ENCODE data around the gene KCTD21. TPM values are rescaled to one million over a fixed set of nuclear protein-coding genes. Genes with fewer than 3 reads are reported as not detected.

The KCTD21 gene
- total and polyA plus RNA-seq, 2 of the 4 experiments (the other 2 are of a cell fraction) = 12.2 to 12.5 TPM

DNA sequence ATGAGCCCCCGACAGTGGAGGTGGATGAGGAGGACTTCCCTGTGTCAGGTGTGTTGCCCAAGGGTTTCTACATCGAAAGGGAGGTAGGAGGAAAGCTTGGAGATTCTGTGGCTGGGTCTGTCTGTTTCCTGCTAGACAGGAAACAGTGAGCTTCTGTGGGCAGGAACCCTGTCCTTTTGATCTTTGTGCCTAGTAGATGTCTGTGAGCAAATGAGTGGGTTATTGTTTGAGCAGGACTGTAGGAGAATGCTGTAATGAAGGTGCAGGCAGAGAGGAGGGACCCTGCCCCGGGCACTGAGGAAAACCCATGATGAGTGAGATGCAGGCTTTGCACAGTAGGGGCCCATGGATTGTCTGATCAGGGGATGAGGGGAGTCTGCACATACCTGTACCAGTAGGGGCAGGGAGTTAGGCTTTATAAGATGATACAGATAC, 14.3 kb upstream of the KCTD21 start:
- ATAC-seq (ENCODE audit: low read depth) (no peak), DNase-seq (no peak)
- H3K9me3 ChIP-seq (ENCODE audit: control insufficient read depth, insufficient read depth, low read length) = no peaks in the 10 kb centered on the region
- no peak for TF ChIP-seq RCOR1 (IDR thresholded peaks at IDR 0.05; ENCODE audit: insufficient replicate concordance, low read length)
- TF ChIP-seq FOS (IDR thresholded peaks at IDR 0.05; ENCODE audit: low read depth, low read length) = no peak
- TF ChIP-seq POLR2A (IDR thresholded peaks at IDR 0.05; ENCODE audit: low read depth, low read length) = no peak
- no peak overlapping the region for H2BK120ac ChIP-seq (ENCODE audit: low read depth, low read length)
- peaks cover 10% of the 10 kb centered on the region for H4K20me1 ChIP-seq (ENCODE audit: insufficient read depth, low read length)
- no peak overlapping the region for H2BK5ac ChIP-seq (ENCODE audit: low read depth, low read length, poor library complexity, severe bottlenecking)
- WGBS, 2 experiments (ENCODE audit: extremely low coverage in 2 of 2, insufficient read length in 1 of 2) = 90% methylated on average over 2 of the region's 3 CpGs; no CpG with 5 or more reads in 1 of the 2 experiments
- no peak overlapping the region for H3K56ac ChIP-seq (ENCODE audit: extremely low read depth, insufficient read depth, low read length)
- no peak overlapping the region for H3K9ac ChIP-seq (ENCODE audit: low read depth, low read length)
- H3K27me3 ChIP-seq (ENCODE audit: control insufficient read depth, insufficient read depth, low read length) = no peaks in the 10 kb centered on the region
- dilution Hi-C loops (cut with HindIII; ENCODE audit: low sequenced_read_pairs, unreplicated experiment) (no loop called here), in situ Hi-C loops (cut with MboI; ENCODE audit: low sequenced_read_pairs) (no loop called here), intact Hi-C loops (cut with micrococcal nuclease) (no loop called here)
- ChIA-PET POLR2A (ENCODE audit: unreplicated experiment) (no interaction called here), CTCF (no interaction called here)
- no peak overlapping the region for H3K4ac ChIP-seq (ENCODE audit: low read depth, low read length)
- peaks cover 51% of the 10 kb centered on the region for H3K36me3 ChIP-seq (ENCODE audit: control insufficient read depth, insufficient read depth, low read length)
- no peak overlapping the region for H3K27ac ChIP-seq (ENCODE audit: insufficient read depth, low read length)
- no peak overlapping the region for H2BK15ac ChIP-seq (ENCODE audit: low read depth, low read length)
- H3K9me1 ChIP-seq (ENCODE audit: insufficient read depth, low read length) = peaks cover under 1% of the 10 kb centered on the region
- no peak overlapping the region for H3K4me3 ChIP-seq (ENCODE audit: insufficient read depth, low read depth, low read length)
- BruUV-seq (replicated peaks) = no TSS peak
- H2BK20ac ChIP-seq (ENCODE audit: low read depth, low read length) = no peak overlapping the region
- H4K91ac ChIP-seq (ENCODE audit: insufficient read depth, low read depth, low read length) = no peak overlapping the region
- no peak overlapping the region for H3K14ac ChIP-seq (replicated peaks; ENCODE audit: low read depth, low read length)
- H2AK9ac ChIP-seq (replicated peaks; ENCODE audit: low read depth, low read length, poor library complexity) = no peak overlapping the region
- H2AFZ ChIP-seq (replicated peaks; ENCODE audit: low read length, poor library complexity) = no peak overlapping the region
- H4K8ac ChIP-seq (ENCODE audit: low read depth in 2 of 2, low read length in 2 of 2) = no peak overlapping the region
- no peak overlapping the region for H3K23ac ChIP-seq (ENCODE audit: low read depth, low read length)
- no peak overlapping the region for H4K5ac ChIP-seq (ENCODE audit: low read depth, low read length)
- H2AK5ac ChIP-seq (ENCODE audit: low read depth, low read length) = no peak overlapping the region
- H3K79me1 ChIP-seq (ENCODE audit: low read depth in 1 of 2, low read length in 2 of 2) = peaks cover 11 to 34% of the 10 kb centered on the region in 2 experiments
- H3K4me1 ChIP-seq (ENCODE audit: control insufficient read depth, insufficient read depth, low read length) = peaks cover 4% of the 10 kb centered on the region; the same call in 1 of the 2 replicates
- H3K18ac ChIP-seq (ENCODE audit: low read depth, low read length) = no peak overlapping the region
- H3K4me2 ChIP-seq (ENCODE audit: low read depth, low read length) = no peak overlapping the region
